ENCODE measurements around the gene APOBEC2.

Gene APOBEC2

DNA sequence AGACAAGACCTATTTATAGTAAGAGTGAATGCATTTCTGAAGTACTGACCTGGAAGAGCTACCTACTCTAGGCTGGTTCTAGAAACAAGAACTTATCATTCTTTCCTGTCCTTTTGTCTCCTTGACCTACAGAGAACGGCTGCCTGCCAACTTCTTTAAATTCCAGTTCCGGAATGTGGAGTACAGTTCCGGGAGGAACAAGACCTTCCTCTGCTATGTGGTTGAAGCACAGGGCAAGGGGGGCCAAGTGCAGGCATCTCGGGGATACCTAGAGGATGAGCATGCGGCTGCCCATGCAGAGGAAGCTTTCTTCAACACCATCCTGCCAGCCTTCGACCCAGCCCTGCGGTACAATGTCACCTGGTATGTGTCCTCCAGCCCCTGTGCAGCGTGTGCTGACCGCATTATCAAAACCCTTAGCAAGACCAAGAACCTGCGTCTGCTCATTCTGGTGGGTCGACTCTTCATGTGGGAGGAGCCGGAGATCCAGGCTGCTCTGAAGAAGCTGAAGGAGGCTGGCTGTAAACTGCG lies 8.3 kb downstream of the APOBEC2 start:
- no peak for DNase-seq (ENCODE audit: low spot score)

DNA sequence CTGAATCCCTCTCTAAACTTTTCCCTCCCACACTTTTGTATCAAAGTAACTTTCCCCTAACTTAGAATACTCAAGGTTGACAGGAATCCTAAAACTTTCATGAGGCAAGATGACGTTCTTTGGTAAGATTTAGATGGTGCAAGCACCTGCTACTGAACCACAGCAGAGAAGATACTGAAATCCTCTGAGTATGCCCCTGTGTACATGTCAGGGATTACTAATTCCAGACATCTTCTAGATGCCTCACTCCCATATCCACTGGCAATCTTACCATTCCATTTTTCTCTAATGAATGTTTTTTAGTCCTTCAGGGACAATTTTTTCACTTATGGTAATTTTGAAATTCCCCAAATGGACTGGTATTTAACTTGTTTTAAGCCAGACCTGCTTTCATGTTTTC lies 9.1 kb downstream of the APOBEC2 start:
- no peak for DNase-seq (ENCODE audit: low spot score)

DNA sequence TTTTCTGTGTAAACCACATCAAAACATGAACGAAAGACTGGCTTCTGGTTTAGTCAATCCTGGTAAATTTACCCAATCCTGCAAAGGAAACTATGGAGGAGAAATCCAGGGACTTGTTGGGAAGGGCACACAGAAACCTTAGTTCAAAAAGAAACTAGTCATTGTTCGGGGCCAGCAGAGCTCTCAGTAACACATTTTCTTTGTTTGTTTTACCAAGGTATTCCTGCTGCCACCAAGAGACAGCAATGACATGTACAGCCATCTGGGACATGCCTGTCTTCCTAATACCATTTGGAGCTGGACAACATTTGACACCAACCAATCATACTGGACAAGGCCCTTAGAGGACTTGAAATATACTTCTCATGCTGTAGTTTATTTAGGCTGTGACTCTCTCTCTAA lies 10.9 kb downstream of the APOBEC2 start:
- no peak for DNase-seq (ENCODE audit: low spot score)

DNA sequence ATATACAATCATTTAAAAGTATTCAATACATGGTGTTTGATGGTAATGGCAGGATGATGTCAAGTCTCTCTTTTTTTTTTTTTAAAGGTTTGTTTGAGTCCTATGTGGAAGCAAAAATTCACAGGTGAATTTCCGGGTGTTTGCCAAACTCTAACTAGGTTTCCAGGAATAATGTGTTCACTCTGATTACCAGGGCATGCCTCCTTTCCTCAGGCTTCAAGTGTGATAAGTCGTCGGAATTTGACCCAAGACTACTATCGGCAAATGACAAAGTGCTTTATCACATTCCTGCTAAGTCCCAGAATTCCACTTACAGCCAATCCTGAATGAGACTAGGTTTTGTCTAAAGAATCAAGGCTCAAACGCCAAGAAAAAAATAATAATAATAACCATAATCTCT lies 11.8 kb downstream of the APOBEC2 start:
- no peak for DNase-seq (ENCODE audit: low spot score)

DNA sequence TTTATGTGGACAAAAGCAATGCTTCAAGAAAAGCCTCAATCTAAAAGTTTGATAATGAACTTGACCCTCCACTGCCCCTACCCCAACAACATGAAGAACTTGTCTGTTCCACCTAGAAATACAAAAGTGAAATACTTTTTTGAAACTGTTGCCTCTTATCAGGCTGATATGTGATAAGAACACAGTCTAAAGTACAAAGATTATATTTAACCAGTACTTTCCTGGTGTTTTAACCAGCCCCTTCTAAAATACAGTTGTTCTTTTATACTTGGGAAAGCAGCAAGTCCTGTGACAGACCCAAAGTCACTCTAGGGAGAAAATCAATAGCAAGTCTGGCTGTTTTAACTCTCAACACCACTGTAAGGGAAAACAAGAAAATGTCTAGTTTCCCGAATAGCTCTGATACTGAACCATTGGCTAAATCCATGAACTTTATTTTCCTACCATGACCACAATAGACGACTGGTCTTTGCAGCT lies 12.6 kb downstream of the APOBEC2 start:
- DNase-seq (ENCODE audit: low spot score), result no peak

DNA sequence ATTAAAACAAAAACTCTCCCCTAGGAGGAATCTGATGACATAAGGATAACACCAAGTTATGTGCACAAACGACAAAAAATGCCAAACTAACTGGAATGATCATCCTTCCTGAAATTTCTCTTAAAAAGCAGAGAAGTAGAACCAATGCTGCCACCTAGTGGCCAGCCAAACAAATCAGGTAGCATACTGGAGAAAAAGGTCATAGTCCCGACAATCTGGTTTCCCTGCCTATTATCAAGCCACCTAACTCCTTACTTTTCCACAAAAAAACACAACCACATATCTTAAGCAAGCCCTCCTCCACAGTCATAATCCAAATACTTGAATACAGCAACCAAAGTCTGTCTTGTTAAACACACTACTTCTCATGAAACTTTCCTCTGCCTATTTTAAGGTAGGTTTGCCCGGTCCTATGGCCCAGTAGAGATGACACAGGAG lies 13.9 kb downstream of the APOBEC2 start:
- DNase-seq (ENCODE audit: low spot score), result peak; percentile 58

DNA sequence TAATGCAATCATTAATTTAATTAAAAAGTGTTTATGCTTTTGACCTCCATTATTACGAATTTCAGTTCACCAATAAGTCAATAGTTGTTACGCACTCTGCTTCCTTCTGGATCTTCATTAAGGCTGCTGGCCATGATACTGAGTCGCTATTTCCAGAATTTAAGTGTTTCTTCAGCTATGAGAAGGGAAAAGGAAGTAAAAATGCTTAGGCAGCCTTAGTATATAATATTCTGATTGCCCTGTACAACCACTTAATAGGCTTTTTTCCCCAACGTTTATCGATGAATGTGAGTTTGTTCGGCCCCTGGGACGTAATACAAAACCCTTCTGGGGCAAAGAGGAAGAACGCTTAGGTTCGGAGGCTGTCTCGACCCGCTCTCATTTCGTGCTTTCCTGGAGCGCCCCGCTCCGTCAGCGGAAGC lies 18.5 kb downstream of the APOBEC2 start:
- no peak for DNase-seq (ENCODE audit: low spot score)

DNA sequence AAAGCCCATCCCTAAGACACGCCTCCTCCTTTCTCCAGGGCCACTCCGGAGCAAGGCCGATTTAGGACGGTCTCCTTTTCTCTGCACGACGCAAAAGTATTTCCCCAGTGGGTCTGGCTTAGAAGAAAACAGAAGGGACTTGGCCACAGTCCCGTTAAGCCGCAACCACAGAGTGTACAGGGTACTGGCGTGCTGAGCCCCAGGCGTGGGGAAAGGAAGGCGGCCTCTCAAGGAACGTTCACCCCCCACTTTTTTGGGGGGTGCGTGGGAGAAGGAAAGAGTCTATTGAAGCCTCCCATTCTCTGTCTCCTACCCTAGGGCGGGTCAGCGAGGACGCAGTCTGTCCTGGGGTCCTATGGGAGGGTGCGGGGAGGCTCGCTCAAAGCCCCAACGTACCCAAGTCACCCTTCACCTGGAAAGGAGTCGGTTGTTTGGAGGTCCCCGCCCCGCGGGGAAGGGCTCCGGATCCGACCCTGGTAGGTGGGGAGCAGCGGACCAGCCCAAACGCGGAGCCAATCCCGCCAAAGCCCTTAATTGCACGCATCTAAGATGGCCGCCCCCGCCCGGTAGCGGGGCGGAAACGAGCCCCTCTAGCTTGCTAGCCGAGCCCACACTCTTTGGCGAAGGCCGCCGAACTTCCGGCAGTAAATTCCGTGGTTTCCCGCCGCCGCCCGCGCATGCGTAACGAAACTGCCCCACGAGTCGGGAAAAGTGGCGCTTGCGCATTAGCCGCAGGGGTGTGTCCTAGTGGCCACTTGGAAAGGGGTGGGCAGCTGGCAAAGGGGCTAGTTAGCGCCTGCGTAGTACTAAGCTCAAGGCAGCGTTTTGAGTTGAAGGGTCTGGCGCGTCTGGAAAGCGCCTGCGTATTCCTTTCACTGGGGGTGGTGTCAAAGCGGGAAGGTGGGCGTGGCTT lies 19.2 kb downstream of the APOBEC2 start, which contains the start of gene OARD1:
TSS of gene OARD1 (minus strand) at position 434 of the 913 bp plus-strand sequence. CDS start 722 bp downstream, outside the sequence.
- DNase-seq (ENCODE audit: low spot score), result peak; percentile 99

DNA sequence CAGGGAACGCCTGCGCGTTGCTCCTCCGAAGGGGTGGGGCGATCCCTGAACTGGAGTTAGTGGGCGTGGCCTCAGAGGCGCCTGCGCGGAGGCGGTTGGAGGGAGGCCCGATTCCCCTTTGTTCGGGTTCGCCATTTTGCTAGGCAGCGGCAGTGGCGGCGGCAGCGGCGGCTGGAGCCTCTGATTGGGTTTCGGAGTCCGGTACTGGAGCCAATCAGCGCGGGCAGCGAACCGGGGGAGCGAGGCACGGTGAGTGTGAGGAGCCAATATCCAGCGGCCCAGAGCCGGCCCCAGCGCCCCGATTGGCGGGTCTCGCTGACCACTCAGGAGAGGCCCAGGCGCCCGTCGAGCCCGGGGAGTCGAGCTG lies 19.8 kb downstream of the APOBEC2 start, which contains the start of gene NFYA:
TSS of gene NFYA (plus strand) at position 139 of the 367 bp plus-strand sequence. CDS start 6,116 bp downstream, outside the sequence.
- DNase-seq (ENCODE audit: low spot score), result no peak

DNA sequence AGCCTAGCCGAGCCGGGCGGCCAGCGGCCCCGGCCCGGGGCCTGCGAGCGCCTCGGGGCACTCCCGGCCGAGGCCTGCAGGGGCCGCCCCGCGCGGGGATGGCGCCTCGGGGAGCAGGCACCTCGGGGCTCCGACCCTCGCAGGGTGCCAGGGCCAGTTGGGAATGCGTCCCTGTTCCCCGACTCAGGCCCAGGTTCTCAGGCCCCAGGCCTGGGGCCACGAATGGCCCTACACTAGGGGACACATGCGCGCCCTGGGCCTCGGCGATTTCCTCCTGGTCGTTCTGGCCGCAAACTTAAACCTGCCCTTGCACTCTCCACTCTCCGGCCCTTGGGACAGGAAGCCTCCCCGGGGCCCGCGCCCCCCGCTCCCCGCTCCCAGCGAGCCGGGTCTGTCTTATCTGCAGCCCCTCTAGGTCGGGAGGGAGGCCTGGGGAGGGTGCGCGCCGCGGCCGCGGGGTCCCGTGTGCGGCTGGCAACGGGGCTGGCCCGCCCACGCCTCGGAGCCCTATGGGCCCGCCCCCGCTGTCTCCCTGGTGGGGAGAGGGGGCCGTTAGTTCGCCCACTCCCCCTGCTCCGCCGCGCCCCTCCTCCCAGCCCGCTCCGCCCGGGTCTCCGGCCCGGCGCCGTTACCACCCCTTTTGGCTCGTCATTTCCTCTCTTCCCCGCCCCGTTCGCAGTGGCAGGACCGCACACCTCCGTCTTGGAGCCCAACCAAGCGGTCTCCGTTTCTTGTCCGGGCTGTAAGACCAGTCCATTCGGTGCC lies 20.4 kb downstream of the APOBEC2 start:
- peak; percentile 55 for DNase-seq (ENCODE audit: low spot score)

DNA sequence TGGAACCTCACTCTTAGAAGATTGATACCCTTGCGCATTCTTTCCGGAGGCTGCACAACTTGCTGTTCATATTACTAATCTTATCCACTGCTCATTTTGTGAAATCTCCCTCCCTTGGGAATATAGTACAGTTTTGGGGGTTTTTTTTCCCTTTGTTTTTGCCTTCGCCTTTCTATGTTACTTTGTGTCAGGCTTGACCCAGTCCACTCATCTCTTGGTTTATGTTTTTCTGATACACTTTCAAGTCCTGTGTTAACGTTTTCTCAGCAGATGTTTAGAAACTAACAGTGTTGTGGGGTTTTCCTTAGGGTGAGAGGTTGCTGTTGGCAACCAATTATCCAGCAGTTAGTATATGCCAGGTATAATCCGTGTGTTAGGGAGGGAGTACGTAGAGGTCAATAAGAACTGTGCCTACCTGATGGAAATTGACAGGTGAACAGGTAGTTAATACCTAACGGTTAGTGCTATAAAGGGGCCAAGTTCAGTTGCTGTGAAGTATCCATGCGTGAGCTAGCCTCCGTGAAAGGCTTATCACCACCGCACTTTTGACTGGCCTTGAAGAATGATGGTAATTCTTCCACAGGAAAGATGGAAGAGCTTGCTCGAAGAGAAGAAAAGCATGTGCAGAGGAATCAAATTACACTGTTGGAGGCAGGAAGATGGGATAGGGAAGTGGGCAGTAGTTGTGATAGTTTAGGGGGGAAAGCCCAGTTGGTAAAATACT lies 21.1 kb downstream of the APOBEC2 start:
- no peak for DNase-seq (ENCODE audit: low spot score)

DNA sequence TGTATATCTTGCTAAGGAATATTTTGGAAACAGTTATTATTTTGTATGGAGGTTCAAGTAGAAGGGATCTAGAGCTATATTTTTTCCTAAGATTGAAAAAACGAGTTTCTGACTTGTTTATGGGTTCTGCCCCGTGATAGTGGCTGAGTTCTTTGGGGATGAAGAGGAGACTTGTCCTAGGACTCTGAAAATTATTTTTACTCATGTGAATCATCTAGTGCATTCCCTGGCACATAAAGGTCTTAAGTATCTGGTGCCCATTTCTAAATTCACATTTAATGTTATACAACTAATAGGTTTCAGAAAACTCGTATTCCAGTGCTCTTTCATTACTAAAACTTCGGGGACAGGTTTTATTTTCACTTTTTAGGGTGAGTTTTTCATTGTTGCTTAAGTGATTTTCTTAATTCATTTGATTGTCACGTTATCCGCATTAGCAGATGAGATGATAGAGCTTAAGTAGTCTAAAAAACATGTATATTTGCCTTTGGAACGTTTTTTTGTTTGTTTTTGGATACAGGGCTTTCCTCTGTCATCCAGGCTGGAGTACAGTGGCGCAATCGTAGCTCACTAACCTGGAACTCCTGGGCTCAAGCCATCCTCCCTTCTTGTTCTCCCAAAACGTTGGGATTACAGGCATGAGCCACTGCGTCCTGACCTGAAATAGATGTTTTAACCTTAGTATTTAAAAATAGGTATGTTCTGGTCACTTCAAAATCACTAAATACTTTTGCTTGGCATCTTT lies 21.9 kb downstream of the APOBEC2 start:
- no peak for DNase-seq (ENCODE audit: low spot score)

DNA sequence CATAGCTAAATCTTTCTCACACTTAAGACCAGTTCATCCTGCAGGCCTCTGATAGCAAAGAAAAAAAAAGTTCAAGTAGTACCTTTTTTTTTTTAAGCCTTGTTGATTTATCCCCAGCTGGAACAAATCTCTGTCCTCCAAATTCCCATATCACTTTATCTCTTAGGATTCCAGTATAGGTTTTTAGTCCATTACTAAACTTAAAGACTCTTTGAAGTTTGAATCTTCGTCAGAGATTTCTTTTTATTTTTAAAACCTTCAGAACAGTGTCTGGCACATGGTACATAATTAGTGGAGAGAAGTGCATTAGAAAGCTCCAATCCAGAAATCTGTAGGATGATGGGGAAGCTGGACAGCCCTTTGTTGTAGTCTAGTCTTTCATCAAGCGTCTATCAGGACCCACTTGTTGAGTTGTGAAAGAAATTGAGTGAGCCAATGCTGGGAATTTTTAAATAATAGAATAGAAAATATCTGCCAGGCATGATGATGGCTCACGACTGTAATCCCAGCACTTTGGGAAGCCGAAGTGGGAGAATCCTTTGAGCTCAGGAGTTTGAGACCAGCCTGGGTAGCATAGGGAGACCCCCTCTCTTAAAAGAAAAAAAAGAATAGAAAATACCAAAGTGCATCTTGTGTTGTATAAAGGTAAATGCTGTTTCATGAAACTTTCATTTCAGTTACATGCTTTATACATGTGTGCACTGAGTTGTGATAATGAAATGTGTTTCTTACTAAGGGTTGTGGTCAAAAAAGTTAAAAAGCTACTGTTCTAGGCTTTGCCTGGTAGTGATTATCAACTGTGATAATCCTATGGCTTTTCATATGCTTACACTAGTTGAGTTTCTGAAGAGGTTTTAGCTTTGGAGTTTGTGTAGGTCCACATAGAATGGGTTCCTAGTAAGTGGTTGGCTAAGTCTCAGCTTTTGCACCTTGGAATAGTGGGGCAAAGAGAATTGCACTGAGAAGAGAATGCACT lies 22.9 kb downstream of the APOBEC2 start:
- no peak for DNase-seq (ENCODE audit: low spot score)

DNA sequence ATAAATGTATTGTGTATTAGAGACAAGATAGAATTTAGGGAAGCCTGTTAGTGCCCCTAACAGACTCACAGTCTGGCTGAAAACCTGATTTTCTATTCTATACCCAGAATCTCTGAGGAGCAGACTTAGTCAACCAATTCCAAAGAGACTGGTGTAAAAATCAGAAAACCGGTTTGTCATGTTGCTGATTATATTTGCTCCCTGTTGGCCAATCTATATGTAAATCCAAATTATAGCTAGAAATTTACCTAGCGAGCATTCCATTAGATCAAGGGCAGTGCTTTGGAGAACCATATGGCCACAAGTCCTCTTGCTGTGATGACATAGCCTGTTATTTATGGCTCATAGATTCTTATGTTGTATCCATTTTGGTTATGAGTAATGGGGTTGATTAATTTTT lies 24.5 kb downstream of the APOBEC2 start:
- DNase-seq (ENCODE audit: low spot score), result no peak

DNA sequence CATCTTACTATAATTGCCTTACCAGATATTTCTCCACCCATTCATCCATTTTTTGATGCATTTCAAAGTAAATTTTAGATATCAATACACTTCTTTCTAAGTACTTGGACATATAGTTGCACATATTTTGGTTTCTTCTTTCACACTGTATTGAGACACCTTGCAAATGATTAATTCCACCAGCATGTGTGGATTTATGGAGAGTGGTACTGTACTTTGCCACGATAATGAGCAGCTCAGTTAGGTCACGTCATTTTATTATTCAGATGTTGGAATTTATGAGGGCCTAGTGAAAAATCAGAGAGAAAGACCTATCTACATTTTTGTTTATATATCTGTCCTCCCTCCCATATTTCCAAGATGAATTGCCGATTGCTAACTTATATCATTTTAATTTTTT lies 25.1 kb downstream of the APOBEC2 start:
- DNase-seq (ENCODE audit: low spot score), result no peak

DNA sequence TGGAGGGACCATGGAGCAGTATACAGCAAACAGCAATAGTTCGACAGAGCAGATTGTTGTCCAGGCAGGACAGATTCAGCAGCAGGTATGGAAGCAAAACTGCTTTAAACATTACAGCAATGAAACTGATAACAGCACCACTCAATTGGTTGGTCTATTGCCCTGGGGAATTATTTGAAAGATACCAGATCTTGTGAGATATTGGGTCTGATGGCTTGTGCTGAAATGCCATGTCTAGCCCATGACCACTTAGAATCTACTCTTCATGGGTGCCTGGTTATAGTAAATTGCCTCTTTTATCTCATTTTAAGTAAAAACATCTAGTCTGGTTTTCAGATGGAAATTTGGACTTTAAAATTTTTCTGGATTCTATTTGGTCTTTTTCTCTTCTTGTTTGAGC lies 26.1 kb downstream of the APOBEC2 start:
- no peak for DNase-seq (ENCODE audit: low spot score)

DNA sequence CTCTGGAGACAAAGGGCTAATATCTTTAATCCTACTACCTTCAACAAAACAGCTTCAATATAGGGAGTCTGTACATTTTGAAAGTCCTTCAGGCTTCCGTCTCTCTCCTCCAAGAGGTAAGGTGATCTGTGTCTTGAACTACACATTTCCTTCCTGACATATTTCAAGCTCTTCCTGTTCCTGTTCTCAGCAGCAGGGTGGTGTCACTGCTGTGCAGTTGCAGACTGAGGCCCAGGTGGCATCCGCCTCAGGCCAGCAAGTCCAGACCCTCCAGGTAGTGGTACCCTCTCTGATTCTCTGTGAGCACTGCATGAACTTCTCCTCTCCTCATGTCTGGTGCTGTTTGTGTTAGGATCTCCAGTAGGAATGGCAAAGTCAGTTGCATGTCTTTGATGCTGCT lies 27.6 kb downstream of the APOBEC2 start:
- no peak for DNase-seq (ENCODE audit: low spot score)

DNA sequence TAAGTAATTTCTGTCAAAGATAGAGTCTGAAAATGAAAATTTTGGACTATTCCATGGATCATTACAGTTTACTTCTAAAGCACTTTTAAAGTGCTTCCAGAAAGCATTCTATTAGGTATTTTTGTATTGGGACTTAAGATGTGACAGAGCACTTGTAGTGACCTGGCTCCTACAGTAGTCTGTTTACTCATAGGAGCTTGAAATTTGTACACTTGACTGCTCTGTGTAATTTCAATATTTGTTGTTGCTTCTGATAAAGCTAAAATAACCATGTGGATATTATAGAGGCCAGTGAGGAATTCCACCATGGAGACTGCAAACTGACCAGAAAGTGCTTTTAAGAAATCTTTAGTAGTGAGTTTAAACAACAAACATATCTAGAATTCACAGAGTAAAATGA lies 30.1 kb downstream of the APOBEC2 start:
- no peak for DNase-seq (ENCODE audit: low spot score)

DNA sequence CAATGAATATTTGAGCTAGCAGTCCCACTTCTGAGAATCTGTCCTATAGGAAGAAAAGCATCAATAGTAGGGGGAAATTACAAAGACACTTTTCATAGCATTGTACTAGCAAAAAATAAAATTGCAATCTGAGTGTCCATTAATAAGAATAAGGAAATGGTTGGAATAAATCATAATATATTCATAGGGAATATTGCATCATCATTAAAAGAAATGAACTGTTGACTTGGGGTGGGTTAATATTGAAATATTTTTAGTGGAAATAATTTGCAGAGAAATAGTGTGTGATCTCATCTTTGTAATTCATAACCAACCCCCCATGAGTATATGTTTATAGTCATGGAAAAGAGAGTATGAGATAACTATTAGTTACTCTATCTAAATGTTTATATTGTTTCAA lies 32.2 kb downstream of the APOBEC2 start:
- no peak for DNase-seq (ENCODE audit: low spot score)

DNA sequence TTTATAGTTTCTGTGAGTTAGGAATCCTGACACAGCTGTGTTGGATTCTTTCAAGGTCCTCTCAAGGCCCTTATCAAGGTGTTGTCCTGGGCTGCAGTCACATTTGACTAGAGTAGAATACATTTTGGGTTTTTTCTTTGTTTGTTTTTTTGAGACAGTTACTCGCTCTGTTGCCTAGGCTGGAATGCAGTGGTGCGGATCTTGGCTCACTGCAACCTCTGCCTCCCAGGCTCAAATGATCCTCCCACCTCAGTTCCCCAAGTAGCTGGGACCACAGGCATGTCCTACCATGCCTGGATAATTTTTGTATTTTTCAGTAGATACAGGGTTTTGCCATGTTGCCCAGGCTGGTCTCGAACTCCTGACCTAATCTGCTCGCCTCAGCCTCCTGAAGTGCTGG lies 35.4 kb downstream of the APOBEC2 start:
- no peak for DNase-seq (ENCODE audit: low spot score)
